Measurements from ENCODE around the gene LMF1.

DNA sequence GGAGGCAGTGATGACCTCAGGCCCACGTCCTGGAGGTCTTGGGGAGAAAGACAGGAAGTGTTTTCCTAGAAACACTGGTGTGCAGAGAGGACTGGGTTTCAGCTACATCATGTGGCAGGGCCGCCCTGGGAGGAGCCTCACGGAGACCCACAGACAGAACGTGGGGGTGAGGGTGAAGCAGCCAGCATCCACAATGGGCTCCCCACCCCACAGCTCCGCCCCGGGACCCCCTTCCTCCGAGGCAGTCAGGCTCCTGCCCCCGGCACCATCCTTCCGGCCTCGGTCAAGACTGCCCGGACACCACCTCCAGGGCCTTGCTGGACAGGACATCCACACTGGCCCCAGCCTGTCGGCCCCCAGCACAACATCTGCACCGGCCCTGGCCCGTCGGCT lies 51.1 kb downstream of the LMF1 start:
- TF ChIP-seq TAF1 (IDR thresholded peaks at IDR 0.05; ENCODE audit: borderline replicate concordance, insufficient read depth, low read length) (no peak), POLR2AphosphoS5 (IDR thresholded peaks at IDR 0.05; ENCODE audit: low read depth, low read length) (no peak), REST (IDR thresholded peaks at IDR 0.05; ENCODE audit: insufficient read depth in 1 of 2, low read depth in 2 of 2, low read length in 2 of 2) (no peak), SIN3A (IDR thresholded peaks at IDR 0.05; ENCODE audit: borderline replicate concordance, insufficient read depth, low read length) (no peak), FOXP2 (optimal IDR thresholded peaks at IDR 0.05; ENCODE audit: borderline replicate concordance, extremely low read depth, extremely low read length, insufficient read depth) (no peak)

All from PFSK-1 (cell line).